K562 (cell line): Measurements from ENCODE around the gene IFI27L1. TPM values are rescaled to one million over a fixed set of nuclear protein-coding genes. Genes with fewer than 3 reads are reported as not detected.
A peak's percentile ranks its signal among the peaks of the same experiment; 100 is the strongest.

Experiments used
- ATAC-seq: fragments of 200-7000 bp; cut with Tn5 transposase; 3 replicates; pipeline ENCODE4 v1.9.1; 2020; ENCODE audit warnings: moderate library complexity
- BruUV-seq: library from RNA; stranded (reverse); fragments of 400-500 nt; replicated peaks from 2 replicates; lab custom pipeline; 2021; lab: Mats Ljungman, UMichigan
- CTCF ChIA-PET: fragments of 300-600 bp; formaldehyde crosslinking; extraction: SDS; loops from one replicate; lab custom pipeline; 2021; ENCODE audit warnings: low intra/inter-chr PET ratio; lab: Yijun Ruan, JAX
- POLR2A ChIA-PET: fragments of 300-600, 350-650 bp; sonication (Branson Sonifier 250); formaldehyde crosslinking; extraction: SDS; loops from one replicate; lab custom pipeline; 2021; ENCODE audit warnings: antibody characterized with exemption, inconsistent platforms; lab: Yijun Ruan, JAX
- DNase-seq, 4 experiments: peaks; one replicate each; pipeline versions ENCODE4 v3.0.0 to v3.0.0-alpha.2; 2011 to 2018; ENCODE audit warnings: low spot score in 3 of 4, mixed read lengths in 3 of 4; ENCODE audit errors: extremely low read depth in 1 of 4
- FAIRE-seq: peaks from 2 replicates; lab custom pipeline; 2011; peaks lifted over from hg19 to GRCh38; lab: Jason Lieb, UNC
- H2AFZ ChIP-seq: 2 replicates; pipeline ENCODE4 v1.6.0; 2011; ENCODE audit warnings: low read depth, low read length, control low read depth, inconsistent platforms
- H3K27ac ChIP-seq: fragments of 200-600 bp; 3 replicates; pipeline ENCODE4 v1.8.0; 2011; ENCODE audit warnings: low read depth, mild to moderate bottlenecking, control low read depth, inconsistent platforms, low read length, moderate library complexity, mixed read lengths; ENCODE audit errors: extremely low read depth
- H3K27me3 ChIP-seq, 2 experiments: fragments of 300-600 bp in 1 of 2; 2 replicates in 1 of 2; 3 replicates in 1 of 2; pipeline versions ENCODE4 v1.6.0 to v1.8.0; 2011; ENCODE audit warnings: inconsistent platforms in 2 of 2, low read length in 2 of 2, mild to moderate bottlenecking in 1 of 2, mixed read lengths in 1 of 2, moderate library complexity in 1 of 2; ENCODE audit not compliant: control insufficient read depth in 2 of 2, insufficient read depth in 2 of 2
- H3K36me3 ChIP-seq: fragments of 300-600 bp; 3 replicates; pipeline ENCODE4 v1.8.0; 2011; ENCODE audit warnings: mild to moderate bottlenecking, low read length, inconsistent platforms; ENCODE audit not compliant: control insufficient read depth, insufficient read depth
- H3K4me1 ChIP-seq, 2 experiments: fragments of 200-600 bp in 1 of 2; replicated peaks in 1 of 2; 2 replicates in 1 of 2; 3 replicates in 1 of 2; pipeline versions ENCODE4 v1.5.1 to v1.8.0; 2011; ENCODE audit warnings: inconsistent platforms in 2 of 2, low read length in 2 of 2, mild to moderate bottlenecking in 1 of 2, mixed read lengths in 1 of 2, moderate library complexity in 1 of 2; ENCODE audit not compliant: control insufficient read depth in 2 of 2, insufficient read depth in 2 of 2
- H3K4me2 ChIP-seq: 2 replicates; pipeline ENCODE4 v1.6.1; 2011; ENCODE audit warnings: low read length, control low read depth, inconsistent platforms, mixed read lengths; ENCODE audit not compliant: insufficient read depth
- H3K4me3 ChIP-seq: fragments of 200-600 bp; sonication (generic), shearing (Covaris generic); 2 replicates; pipeline ENCODE4 v1.5.1; 2016; ENCODE audit warnings: control low read depth, inconsistent platforms
- H3K79me2 ChIP-seq: fragments of 200-600 bp; 3 replicates; pipeline ENCODE4 v1.8.0; 2011; ENCODE audit warnings: low read length, inconsistent platforms; ENCODE audit not compliant: control insufficient read depth, insufficient read depth
- H3K9ac ChIP-seq, 2 experiments: 2 replicates each; pipeline versions ENCODE4 v1.6.0 to v1.6.1; 2011; ENCODE audit warnings: low read depth in 2 of 2, low read length in 2 of 2, control low read depth in 1 of 2, inconsistent platforms in 1 of 2, mild to moderate bottlenecking in 1 of 2, mixed read lengths in 1 of 2; ENCODE audit not compliant: insufficient read depth in 1 of 2
- H3K9me1 ChIP-seq: one replicate; pipeline ENCODE4 v1.6.0; 2011; ENCODE audit warnings: inconsistent platforms, mild to moderate bottlenecking, low read length, moderate library complexity; ENCODE audit not compliant: control insufficient read depth, insufficient read depth
- H3K9me3 ChIP-seq: replicated peaks from 2 replicates; pipeline ENCODE4 v1.5.1; 2011; ENCODE audit warnings: low read depth, low read length, inconsistent platforms; ENCODE audit not compliant: control insufficient read depth, insufficient read depth
- H4K20me1 ChIP-seq: replicated peaks from 2 replicates; pipeline ENCODE4 v1.6.1; 2011; ENCODE audit warnings: low read length, inconsistent platforms, mixed read lengths; ENCODE audit not compliant: control insufficient read depth, insufficient read depth
- CCAR2 ChIP-seq: fragments of 200-400 bp; formaldehyde crosslinking; IDR thresholded peaks from 2 replicates; pipeline ENCODE4 v1.6.1; 2017; ENCODE audit warnings: mild to moderate bottlenecking, low read depth, low read length
- CXXC5 ChIP-seq: fragments of 250-450 bp; sonication (Bioruptor Pico); IDR thresholded peaks from 2 replicates; pipeline ENCODE4 v1.8.0; 2022; ENCODE audit warnings: inconsistent platforms, mild to moderate bottlenecking, moderate library complexity
- DPF2 ChIP-seq: fragments of 450-650 bp; IDR thresholded peaks from 2 replicates; pipeline ENCODE4 v1.6.1; 2016
- HDGF ChIP-seq: fragments of 450-650 bp; IDR thresholded peaks from 2 replicates; pipeline ENCODE4 v1.6.1; 2016
- HOXB6 ChIP-seq: fragments of 250-450 bp; sonication (Bioruptor Pico); IDR thresholded peaks from 2 replicates; pipeline ENCODE4 v1.5.1; 2022; ENCODE audit warnings: mild to moderate bottlenecking, borderline replicate concordance
- MXD1 ChIP-seq: fragments of 250-450 bp; sonication (Bioruptor Pico); IDR thresholded peaks from 2 replicates; pipeline ENCODE4 v1.8.0; 2021; ENCODE audit warnings: borderline replicate concordance, mild to moderate bottlenecking, moderate library complexity; ENCODE audit not compliant: poor library complexity, severe bottlenecking
- RAD21 ChIP-seq, 2 experiments: fragments of 250-450 bp in 1 of 2; fragments of 450-650 bp in 1 of 2; sonication (Bioruptor Pico) in 1 of 2; formaldehyde crosslinking in 1 of 2; IDR thresholded peaks in 1 of 2; conservative IDR thresholded peaks in 1 of 2; 2 replicates each; pipeline versions ENCODE4 v1.4.0 to v1.8.0; 2020 to 2022; ENCODE audit warnings: mild to moderate bottlenecking in 2 of 2, moderate library complexity in 1 of 2
- RBM34 ChIP-seq: fragments of 200-400 bp; formaldehyde crosslinking; IDR thresholded peaks from 2 replicates; pipeline ENCODE4 v1.6.1; 2018; ENCODE audit warnings: low read length, borderline replicate concordance; ENCODE audit not compliant: insufficient read depth
- RCOR1 ChIP-seq, 2 experiments: IDR thresholded peaks; 2 replicates each; pipeline ENCODE4 v1.6.1; 2012; ENCODE audit warnings: low read depth in 2 of 2, low read length in 2 of 2, borderline replicate concordance in 1 of 2, improper control_type of control experiment in 1 of 2
- RFX7 ChIP-seq: fragments of 250-450 bp; sonication (Bioruptor Pico); IDR thresholded peaks from 2 replicates; pipeline ENCODE4 v1.5.1; 2021; ENCODE audit warnings: mild to moderate bottlenecking
- SMC3 ChIP-seq: conservative IDR thresholded peaks from 2 replicates; pipeline ENCODE4 v1.6.1; 2011; ENCODE audit warnings: low read depth, low read length, improper control_type of control experiment; ENCODE audit not compliant: insufficient read depth
- TRIM25 ChIP-seq: fragments of 450-650 bp; IDR thresholded peaks from 2 replicates; pipeline ENCODE4 v1.7.0; 2016; ENCODE audit warnings: borderline replicate concordance
- U2AF2 ChIP-seq: fragments of 200-400 bp; formaldehyde crosslinking; optimal IDR thresholded peaks from 2 replicates; pipeline ENCODE3; 2017; ENCODE audit warnings: low read depth, mild to moderate bottlenecking, low read length
- ZNF133 ChIP-seq: fragments of 250-450 bp; sonication (Bioruptor Pico); IDR thresholded peaks from 2 replicates; pipeline ENCODE4 v1.4.0; 2020; ENCODE audit warnings: mild to moderate bottlenecking
- ZNF431 ChIP-seq: sonication (generic); formaldehyde crosslinking; IDR thresholded peaks from 2 replicates; pipeline ENCODE4 v1.8.0; 2022; ENCODE audit warnings: mild to moderate bottlenecking, missing genetic modification reagents
- ZNF507 ChIP-seq: conservative IDR thresholded peaks from 2 replicates; pipeline ENCODE4 v1.6.1; 2017; ENCODE audit warnings: missing genetic modification characterization, missing compliant biosample characterization
- ZNF699 ChIP-seq: fragments of 250-450 bp; sonication (Bioruptor Pico); IDR thresholded peaks from 2 replicates; pipeline ENCODE4 v1.8.0; 2021; ENCODE audit warnings: mild to moderate bottlenecking, moderate library complexity; ENCODE audit not compliant: insufficient replicate concordance
- WGBS: fragments of 100-300 bp; shearing (Covaris generic); methylation state at CpG from one replicate; pipeline ENCODE4 v1.1.6; 2016; ENCODE audit warnings: low coverage, mixed read lengths; ENCODE audit not compliant: insufficient coverage; ENCODE audit errors: missing lambda C conversion rate; 5-methylcytosine and 5-hydroxymethylcytosine counted together
- in situ Hi-C: fragments of 300-500 bp; cut with MboI; formaldehyde crosslinking; loops from 4 replicates; pipeline ENCODE4 v1.15.0; 2018; ENCODE audit warnings: inconsistent platforms, mixed read lengths
- intact Hi-C: fragments of 100-400 bp; cut with micrococcal nuclease; formaldehyde crosslinking; loops from 2 replicates; pipeline ENCODE4 v1.14.2; 2022
- polyA plus RNA-seq, 8 experiments: library from polyadenylated mRNA; depleted of rRNA in 4 of 8; stranded (reverse) in 5 of 8; unstranded in 3 of 8; fragments of >200 nt; fragmentation: Nextera tagmentation in 2 of 8; fragmentation: Illumina TruSeq in 1 of 8; extraction: Ambion mirVana in 2 of 8; extraction: Trizol in 1 of 8; gene quantifications; 2 replicates each; pipeline versions ENCODE4 v1.2.1 to v1.2.3, GENCODE V29; 2011 to 2014; ENCODE audit warnings: inconsistent platforms in 1 of 8, missing spikeins in 1 of 8
- total RNA-seq, 7 experiments: library from RNA; depleted of rRNA in 6 of 7; stranded (reverse); fragments of >200 nt in 6 of 7; fragmentation: Illumina TruSeq in 2 of 7; extraction: Trizol in 2 of 7; gene quantifications; 2 replicates each; pipeline versions ENCODE4 v1.2.1 to v1.2.3, GENCODE V29; 2011 to 2021; ENCODE audit warnings: low replicate concordance in 1 of 7

IFI27L1 gene
- total and polyA plus RNA-seq, 9 of the 15 experiments (the other 6 are each of a cell fraction or from before 2014, with no cell fraction given): 14.5 to 28.0 (median 23.8) TPM

GRCh38 chr14:94036313-94037167 lies 44.6 kb upstream of the IFI27L1 start:
- DNase-seq (peak; percentile 65 to 70 (median 68)), ATAC-seq (peak; percentile 97), FAIRE-seq (peak; percentile 67)
- peaks cover 4 to 24% of the 10 kb centered on the region in 2 experiments; a peak in 4 of 5 replicates for H3K27me3 ChIP-seq
- no peak overlapping the region for H3K9ac ChIP-seq
- no peaks in the 10 kb centered on the region for H3K79me2 ChIP-seq
- H4K20me1 ChIP-seq: no peaks in the 10 kb centered on the region; the same call in 1 of the 2 replicates
- H3K9me1 ChIP-seq: no peaks in the 10 kb centered on the region
- no peaks in the 10 kb centered on the region for H3K4me1 ChIP-seq
- in situ Hi-C loops (loop anchor here (5.0 kb wide), 1 partner anchor 101 kb away; no protein-coding TSS in a partner anchor), intact Hi-C loops (loop anchor here (1.0 kb wide), 1 partner anchor 100 kb away; no protein-coding TSS in a partner anchor)
- POLR2A ChIA-PET: interaction anchor here (1.0 kb wide), 2 partner anchors 9 to 125 kb away, joined by 3 to 5 read pairs; no protein-coding TSS in a partner anchor
- no TSS peak for BruUV-seq
- no peak overlapping the region for H3K27ac ChIP-seq
- CTCF ChIA-PET: interaction anchor here (1.1 to 2.9 kb wide), 4 partner anchors 96 to 145 kb away, joined by 3 to 16 read pairs (median 4); no protein-coding TSS in a partner anchor
- H3K36me3 ChIP-seq: no peaks in the 10 kb centered on the region
- H3K4me3 ChIP-seq: no peak overlapping the region
- H3K9me3 ChIP-seq: no peaks in the 10 kb centered on the region
- 10% methylated on average over 12 of the region's 12 CpGs for WGBS
- H2AFZ ChIP-seq: no peak overlapping the region
- H3K4me2 ChIP-seq: no peak overlapping the region
- TF ChIP-seq SMC3 (peak; percentile 66), TRIM25 (no peak), MXD1 (no peak), HDGF (no peak), DPF2 (no peak), U2AF2 (no peak), RBM34 (no peak), CXXC5 (no peak), CCAR2 (no peak), RAD21 (CRISPR knock-in tag; conservative IDR thresholded peaks at IDR 0.05 in 1 of 2, IDR thresholded peaks at IDR 0.05 in 1 of 2) (peak; percentile 33 to 71), ZNF431 (CRISPR knock-in tag) (no peak), ZNF507 (tag) (no peak), HOXB6 (CRISPR knock-in tag) (no peak), ZNF133 (CRISPR knock-in tag) (no peak), RFX7 (CRISPR knock-in tag) (no peak), RCOR1 (IDR thresholded peaks at IDR 0.05; ENCODE audit: borderline replicate concordance in 1 of 2, low read depth in 2 of 2, low read length in 2 of 2) (no peak), ZNF699 (CRISPR knock-in tag) (no peak)
